C4-2B (cell line): Measurements from ENCODE around the gene SFMBT2.

Source experiments
- ZFX ChIP-seq: fragments of 450-650 bp; IDR thresholded peaks from 2 replicates; pipeline ENCODE4 v1.6.1; 2017
- TF ChIP-seq, protein P1 (sequence below): fragments of 450-650 bp; conservative IDR thresholded peaks from 2 replicates; pipeline ENCODE4 v1.5.1; 2017; ENCODE audit warnings: mild to moderate bottlenecking

DNA sequence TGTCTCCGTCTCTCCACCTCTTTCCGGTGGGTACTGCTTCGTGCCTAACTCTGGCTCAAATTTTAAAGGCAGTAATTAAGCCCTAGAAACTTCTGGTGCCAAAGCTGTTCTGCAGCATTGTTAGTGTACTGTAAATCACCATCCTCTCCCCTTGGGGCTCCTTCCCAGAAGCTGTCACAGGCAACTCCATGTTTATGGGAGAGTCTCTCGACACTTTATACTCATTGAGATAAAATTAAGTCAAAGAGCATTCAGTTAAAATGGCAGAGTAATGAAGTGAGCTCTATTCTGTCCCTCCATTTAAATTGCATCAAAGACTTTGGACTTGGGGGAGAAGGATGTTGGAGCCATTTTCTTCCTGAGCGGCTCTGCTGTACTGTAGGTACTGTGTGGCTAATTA is 274.8 kb downstream of the SFMBT2 start:
- TF ChIP-seq, protein P1, sequence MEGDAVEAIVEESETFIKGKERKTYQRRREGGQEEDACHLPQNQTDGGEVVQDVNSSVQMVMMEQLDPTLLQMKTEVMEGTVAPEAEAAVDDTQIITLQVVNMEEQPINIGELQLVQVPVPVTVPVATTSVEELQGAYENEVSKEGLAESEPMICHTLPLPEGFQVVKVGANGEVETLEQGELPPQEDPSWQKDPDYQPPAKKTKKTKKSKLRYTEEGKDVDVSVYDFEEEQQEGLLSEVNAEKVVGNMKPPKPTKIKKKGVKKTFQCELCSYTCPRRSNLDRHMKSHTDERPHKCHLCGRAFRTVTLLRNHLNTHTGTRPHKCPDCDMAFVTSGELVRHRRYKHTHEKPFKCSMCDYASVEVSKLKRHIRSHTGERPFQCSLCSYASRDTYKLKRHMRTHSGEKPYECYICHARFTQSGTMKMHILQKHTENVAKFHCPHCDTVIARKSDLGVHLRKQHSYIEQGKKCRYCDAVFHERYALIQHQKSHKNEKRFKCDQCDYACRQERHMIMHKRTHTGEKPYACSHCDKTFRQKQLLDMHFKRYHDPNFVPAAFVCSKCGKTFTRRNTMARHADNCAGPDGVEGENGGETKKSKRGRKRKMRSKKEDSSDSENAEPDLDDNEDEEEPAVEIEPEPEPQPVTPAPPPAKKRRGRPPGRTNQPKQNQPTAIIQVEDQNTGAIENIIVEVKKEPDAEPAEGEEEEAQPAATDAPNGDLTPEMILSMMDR = no peak
- no peak for TF ChIP-seq ZFX
